ENCODE results near the gene GRXCR2. TPM values are rescaled to one million over a fixed set of nuclear protein-coding genes. Genes with fewer than 3 reads are reported as not detected.

Gene GRXCR2
- total RNA-seq: not detected in 2 replicates
- long read RNA-seq: 0 reads

GRCh38 chr5:145872914-145873313, at the start of gene GRXCR2:
Gene GRXCR2, minus strand, starts transcription at chr5:145873014. Its CDS starts 46 bp downstream, at chr5:145872968.
- H3K27me3 Mint-ChIP-seq (ENCODE audit: unreplicated experiment): peaks cover 3% of the 10 kb centered on the region
- H3K27ac Mint-ChIP-seq (ENCODE audit: unreplicated experiment): no peak within 1 kb of the TSS

GRCh38 chr5:145922059-145922458, 49.2 kb upstream of the GRXCR2 start:
- Mint-ChIP-seq H3K36me3 (ENCODE audit: unreplicated experiment) (no peaks in the 10 kb centered on the region), H3K27me3 (ENCODE audit: unreplicated experiment) (no peaks in the 10 kb centered on the region), H3K4me1 (ENCODE audit: unreplicated experiment) (peaks cover 28% of the 10 kb centered on the region), H3K9me3 (ENCODE audit: unreplicated experiment) (no peaks in the 10 kb centered on the region), H3K4me3 (ENCODE audit: unreplicated experiment) (no peak overlapping the region), H3K27ac (ENCODE audit: unreplicated experiment) (no peak overlapping the region)
- TF ChIP-seq CTCF (IDR thresholded peaks at IDR 0.05): no peak
- DNase-seq (ENCODE audit: extremely low spot score, unreplicated experiment): no peak

More at GRCh38 chr5:145872914-145873313, at the start of gene GRXCR2:
- DNase-seq (ENCODE audit: extremely low spot score, unreplicated experiment): no peak
- no peaks in the 10 kb centered on the region for H3K9me3 Mint-ChIP-seq (ENCODE audit: unreplicated experiment)
- no peak for TF ChIP-seq CTCF (IDR thresholded peaks at IDR 0.05)
- H3K36me3 Mint-ChIP-seq (ENCODE audit: unreplicated experiment): no peaks in the 10 kb centered on the region
- no peaks in the 10 kb centered on the region for H3K4me1 Mint-ChIP-seq (ENCODE audit: unreplicated experiment)
- H3K4me3 Mint-ChIP-seq (ENCODE audit: unreplicated experiment): no peak within 1 kb of the TSS

- no peaks in the 10 kb centered on the region for H3K9me3 Mint-ChIP-seq (ENCODE audit: unreplicated experiment)
- TF ChIP-seq CTCF (IDR thresholded peaks at IDR 0.05): no peak
- no peaks in the 10 kb centered on the region for H3K27me3 Mint-ChIP-seq (ENCODE audit: unreplicated experiment)
- no peak overlapping the region for H3K27ac Mint-ChIP-seq (ENCODE audit: unreplicated experiment)
- peaks cover 26% of the 10 kb centered on the region for H3K4me1 Mint-ChIP-seq (ENCODE audit: unreplicated experiment)
- H3K4me3 Mint-ChIP-seq (ENCODE audit: unreplicated experiment): no peak overlapping the region
- no peaks in the 10 kb centered on the region for H3K36me3 Mint-ChIP-seq (ENCODE audit: unreplicated experiment)
- no peak for DNase-seq (ENCODE audit: extremely low spot score, unreplicated experiment)
Observed at GRCh38 chr5:145921211-145921610, 48.4 kb upstream of the GRXCR2 start.

- no peaks in the 10 kb centered on the region for H3K27me3 Mint-ChIP-seq (ENCODE audit: unreplicated experiment)
- H3K9me3 Mint-ChIP-seq (ENCODE audit: unreplicated experiment): no peaks in the 10 kb centered on the region
- TF ChIP-seq CTCF (IDR thresholded peaks at IDR 0.05): no peak
- no peaks in the 10 kb centered on the region for H3K36me3 Mint-ChIP-seq (ENCODE audit: unreplicated experiment)
- DNase-seq (ENCODE audit: extremely low spot score, unreplicated experiment): no peak
- H3K27ac Mint-ChIP-seq (ENCODE audit: unreplicated experiment): no peak overlapping the region
- H3K4me1 Mint-ChIP-seq (ENCODE audit: unreplicated experiment): peaks cover 21% of the 10 kb centered on the region
- no peak overlapping the region for H3K4me3 Mint-ChIP-seq (ENCODE audit: unreplicated experiment)
Observed at GRCh38 chr5:145920542-145921210, 47.9 kb upstream of the GRXCR2 start.

GRCh38 chr5:145919413-145919812, 46.6 kb upstream of the GRXCR2 start:
- Mint-ChIP-seq H3K4me1 (ENCODE audit: unreplicated experiment) (peaks cover 8% of the 10 kb centered on the region), H3K36me3 (ENCODE audit: unreplicated experiment) (no peaks in the 10 kb centered on the region), H3K27ac (ENCODE audit: unreplicated experiment) (no peak overlapping the region), H3K9me3 (ENCODE audit: unreplicated experiment) (no peaks in the 10 kb centered on the region), H3K4me3 (ENCODE audit: unreplicated experiment) (no peak overlapping the region), H3K27me3 (ENCODE audit: unreplicated experiment) (no peaks in the 10 kb centered on the region)
- DNase-seq (ENCODE audit: extremely low spot score, unreplicated experiment): no peak
- TF ChIP-seq CTCF (IDR thresholded peaks at IDR 0.05): no peak
